ENCODE measurements around the gene TCN1.

The TCN1 gene

GRCh38 chr11:59810911-59811259 is 55.4 kb downstream of the TCN1 start:
- TF ChIP-seq EZH2phosphoT487 (IDR thresholded peaks at IDR 0.05; ENCODE audit: borderline replicate concordance, low read length): no peak
- TF ChIP-seq CTCF (IDR thresholded peaks at IDR 0.05; ENCODE audit: low read depth, low read length, poor library complexity, severe bottlenecking): no peak
- Histone ChIP-seq H3K79me2 (ENCODE audit: control insufficient read depth, low read length) (peaks cover 27% of the 10 kb centered on the region), H3K4me1 (ENCODE audit: control insufficient read depth, low read length) (peaks cover 41% of the 10 kb centered on the region), H3K9me3 (ENCODE audit: control insufficient read depth, insufficient read depth, low read length) (no peaks in the 10 kb centered on the region), H3K4me3 (ENCODE audit: low read length) (peak overlapping the region; percentile 84), H3F3A (ENCODE audit: control insufficient read depth, insufficient read depth) (0 out of 2 replicates have a peak, but pooled peaks cover 2% of the 10 kb centered on the region), H3K36me3 (ENCODE audit: control insufficient read depth, low read length) (peaks cover 35% of the 10 kb centered on the region), H3K27me3 (ENCODE audit: control insufficient read depth, low read length) (no peaks in the 10 kb centered on the region), H3K4me2 (ENCODE audit: low read length) (peak overlapping the region; percentile 72), H3K27ac (ENCODE audit: low read depth, low read length) (0 out of 2 replicates have a peak overlapping the region, but pooled peaks have one; percentile 26), H4K20me1 (ENCODE audit: control insufficient read depth, insufficient read depth, low read depth, low read length) (no peaks in the 10 kb centered on the region), H3K9me2 (replicated peaks; ENCODE audit: control insufficient read depth, low read length) (no peaks in the 10 kb centered on the region)

- Histone ChIP-seq H3K4me3 (ENCODE audit: low read length) (peak within 1 kb of the TSS; percentile 84), H3K27ac (ENCODE audit: low read depth, low read length) (peak within 1 kb of the TSS; percentile 47), H3K27me3 (ENCODE audit: control insufficient read depth, low read length) (no peaks in the 10 kb centered on the region), H3K36me3 (ENCODE audit: control insufficient read depth, low read length) (peaks cover 40% of the 10 kb centered on the region), H3K4me2 (ENCODE audit: low read length) (peak within 1 kb of the TSS; percentile 72), H4K20me1 (ENCODE audit: control insufficient read depth, insufficient read depth, low read depth, low read length) (no peaks in the 10 kb centered on the region), H3K9me3 (ENCODE audit: control insufficient read depth, insufficient read depth, low read length) (no peaks in the 10 kb centered on the region), H3K9me2 (replicated peaks; ENCODE audit: control insufficient read depth, low read length) (no peaks in the 10 kb centered on the region), H3K79me2 (ENCODE audit: control insufficient read depth, low read length) (peaks cover 27% of the 10 kb centered on the region), H3K4me1 (ENCODE audit: control insufficient read depth, low read length) (peaks cover 36% of the 10 kb centered on the region), H3F3A (ENCODE audit: control insufficient read depth, insufficient read depth) (peaks cover 5% of the 10 kb centered on the region; the same call in 1 of the 2 replicates)
- TF ChIP-seq EZH2phosphoT487 (IDR thresholded peaks at IDR 0.05; ENCODE audit: borderline replicate concordance, low read length): no peak
- peak; percentile 57 for TF ChIP-seq CTCF (IDR thresholded peaks at IDR 0.05; ENCODE audit: low read depth, low read length, poor library complexity, severe bottlenecking)
Observed at GRCh38 chr11:59810189-59810910, 55.9 kb downstream of the TCN1 start, which contains the start of gene MRPL16. Gene MRPL16, minus strand, starts transcription at chr11:59810778. Its CDS starts 120 bp downstream, at chr11:59810658.

GRCh38 chr11:59807047-59807610 is 59.2 kb downstream of the TCN1 start:
- peaks cover 27% of the 10 kb centered on the region for H3K79me2 ChIP-seq (ENCODE audit: control insufficient read depth, low read length)
- no peak overlapping the region for H3K27ac ChIP-seq (ENCODE audit: low read depth, low read length)
- no peaks in the 10 kb centered on the region for H3K9me3 ChIP-seq (ENCODE audit: control insufficient read depth, insufficient read depth, low read length)

More at GRCh38 chr11:59807047-59807610, 59.2 kb downstream of the TCN1 start:
- H3K4me3 ChIP-seq (ENCODE audit: low read length): no peak overlapping the region
- peaks cover 7% of the 10 kb centered on the region; the same call in 1 of the 2 replicates for H3F3A ChIP-seq (ENCODE audit: control insufficient read depth, insufficient read depth)
- TF ChIP-seq EZH2phosphoT487 (IDR thresholded peaks at IDR 0.05; ENCODE audit: borderline replicate concordance, low read length) (no peak), CTCF (IDR thresholded peaks at IDR 0.05; ENCODE audit: low read depth, low read length, poor library complexity, severe bottlenecking) (no peak)
- H3K4me2 ChIP-seq (ENCODE audit: low read length): no peak overlapping the region
- no peaks in the 10 kb centered on the region for H3K27me3 ChIP-seq (ENCODE audit: control insufficient read depth, low read length)
- peaks cover 46% of the 10 kb centered on the region for H3K36me3 ChIP-seq (ENCODE audit: control insufficient read depth, low read length)
- H3K9me2 ChIP-seq (replicated peaks; ENCODE audit: control insufficient read depth, low read length): no peaks in the 10 kb centered on the region
- H3K4me1 ChIP-seq (ENCODE audit: control insufficient read depth, low read length): peaks cover 22% of the 10 kb centered on the region
- H4K20me1 ChIP-seq (ENCODE audit: control insufficient read depth, insufficient read depth, low read depth, low read length): no peaks in the 10 kb centered on the region; the same call in 1 of the 2 replicates
